BE2C (cell line): ENCODE measurements around the gene YPEL1.
"Not testable (repeated sequence)": the region's sequence is repeated elsewhere in the genome, so short reads cannot be mapped to it uniquely, and the experiment has no call there.

ENCODE experiments used
- DNase-seq: peaks from one replicate; pipeline ENCODE4 v3.0.0-alpha.2; 2020
- H3K27me3 ChIP-seq: fragments of 250-450 bp; sonication (Bioruptor Pico); 2 replicates; pipeline ENCODE4 v1.5.1; 2020; ENCODE audit warnings: mild to moderate bottlenecking
- H3K36me3 ChIP-seq: fragments of 250-450 bp; sonication (Bioruptor Pico); 2 replicates; pipeline ENCODE4 v1.5.1; 2020; ENCODE audit warnings: mild to moderate bottlenecking
- H3K4me1 ChIP-seq: fragments of 250-450 bp; sonication (Bioruptor Pico); 2 replicates; pipeline ENCODE4 v1.5.1; 2020
- H3K4me3 ChIP-seq: 2 replicates; pipeline ENCODE4 v1.5.1; 2011; ENCODE audit warnings: low read depth, low read length
- H3K9me3 ChIP-seq: fragments of 250-450 bp; sonication (Bioruptor Pico); 2 replicates; pipeline ENCODE4 v1.5.1; 2020
- TF ChIP-seq, protein P1 (sequence below): IDR thresholded peaks from 2 replicates; pipeline ENCODE4 v1.5.1; 2012; ENCODE audit warnings: mild to moderate bottlenecking, low read depth, low read length

Gene YPEL1

DNA sequence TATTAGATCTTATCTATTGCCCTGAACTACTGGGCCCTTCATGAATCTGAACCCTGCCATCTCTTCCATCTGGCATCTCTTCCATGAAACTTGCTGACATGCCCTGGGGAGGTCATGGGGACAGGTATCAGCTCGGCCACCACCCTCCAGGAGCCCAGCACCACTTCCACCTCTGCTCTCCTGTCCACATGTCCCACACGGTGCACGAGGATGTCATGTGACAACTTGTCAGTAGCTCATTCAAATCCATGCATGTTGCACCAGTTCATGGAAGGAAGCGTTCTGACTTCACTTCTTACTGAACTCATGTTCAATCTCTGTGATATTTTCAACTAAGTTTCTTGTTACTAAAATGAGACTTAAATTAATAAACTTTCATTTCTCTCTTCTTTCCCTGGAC lies 16.6 kb downstream of the YPEL1 start:
- H3K4me1 ChIP-seq = no peaks in the 10 kb centered on the region; the same call in 1 of the 2 replicates
- H3K4me3 ChIP-seq = no peak overlapping the region
- no peaks in the 10 kb centered on the region for H3K27me3 ChIP-seq
- TF ChIP-seq, protein P1, sequence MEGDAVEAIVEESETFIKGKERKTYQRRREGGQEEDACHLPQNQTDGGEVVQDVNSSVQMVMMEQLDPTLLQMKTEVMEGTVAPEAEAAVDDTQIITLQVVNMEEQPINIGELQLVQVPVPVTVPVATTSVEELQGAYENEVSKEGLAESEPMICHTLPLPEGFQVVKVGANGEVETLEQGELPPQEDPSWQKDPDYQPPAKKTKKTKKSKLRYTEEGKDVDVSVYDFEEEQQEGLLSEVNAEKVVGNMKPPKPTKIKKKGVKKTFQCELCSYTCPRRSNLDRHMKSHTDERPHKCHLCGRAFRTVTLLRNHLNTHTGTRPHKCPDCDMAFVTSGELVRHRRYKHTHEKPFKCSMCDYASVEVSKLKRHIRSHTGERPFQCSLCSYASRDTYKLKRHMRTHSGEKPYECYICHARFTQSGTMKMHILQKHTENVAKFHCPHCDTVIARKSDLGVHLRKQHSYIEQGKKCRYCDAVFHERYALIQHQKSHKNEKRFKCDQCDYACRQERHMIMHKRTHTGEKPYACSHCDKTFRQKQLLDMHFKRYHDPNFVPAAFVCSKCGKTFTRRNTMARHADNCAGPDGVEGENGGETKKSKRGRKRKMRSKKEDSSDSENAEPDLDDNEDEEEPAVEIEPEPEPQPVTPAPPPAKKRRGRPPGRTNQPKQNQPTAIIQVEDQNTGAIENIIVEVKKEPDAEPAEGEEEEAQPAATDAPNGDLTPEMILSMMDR = no peak
- H3K36me3 ChIP-seq = no peaks in the 10 kb centered on the region
- no peak for DNase-seq
- H3K9me3 ChIP-seq = no peaks in the 10 kb centered on the region

DNA sequence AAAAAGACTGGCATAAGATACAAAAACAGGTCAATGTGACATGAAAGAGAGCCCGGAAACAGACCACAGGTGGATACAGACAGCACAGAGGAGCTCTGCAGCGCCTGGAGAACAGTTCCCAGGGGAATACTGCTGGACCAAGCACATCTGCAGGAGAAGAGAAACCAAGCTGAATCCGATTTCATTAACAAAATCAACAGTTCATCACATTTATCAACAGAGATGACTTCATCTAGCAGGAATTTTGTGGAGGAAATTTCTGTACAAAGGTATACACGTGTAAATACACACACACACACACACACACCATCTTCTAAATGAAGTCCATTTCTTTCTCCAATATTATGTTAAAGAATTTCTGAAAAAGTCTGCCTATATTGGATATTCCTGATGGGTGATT lies 17.1 kb downstream of the YPEL1 start:
- Histone ChIP-seq H3K36me3 (no peaks in the 10 kb centered on the region), H3K9me3 (no peaks in the 10 kb centered on the region), H3K4me3 (no peak overlapping the region), H3K4me1 (no peaks in the 10 kb centered on the region; the same call in 1 of the 2 replicates), H3K27me3 (no peaks in the 10 kb centered on the region)
- no peak for DNase-seq
- TF ChIP-seq, protein P1 = no peak

DNA sequence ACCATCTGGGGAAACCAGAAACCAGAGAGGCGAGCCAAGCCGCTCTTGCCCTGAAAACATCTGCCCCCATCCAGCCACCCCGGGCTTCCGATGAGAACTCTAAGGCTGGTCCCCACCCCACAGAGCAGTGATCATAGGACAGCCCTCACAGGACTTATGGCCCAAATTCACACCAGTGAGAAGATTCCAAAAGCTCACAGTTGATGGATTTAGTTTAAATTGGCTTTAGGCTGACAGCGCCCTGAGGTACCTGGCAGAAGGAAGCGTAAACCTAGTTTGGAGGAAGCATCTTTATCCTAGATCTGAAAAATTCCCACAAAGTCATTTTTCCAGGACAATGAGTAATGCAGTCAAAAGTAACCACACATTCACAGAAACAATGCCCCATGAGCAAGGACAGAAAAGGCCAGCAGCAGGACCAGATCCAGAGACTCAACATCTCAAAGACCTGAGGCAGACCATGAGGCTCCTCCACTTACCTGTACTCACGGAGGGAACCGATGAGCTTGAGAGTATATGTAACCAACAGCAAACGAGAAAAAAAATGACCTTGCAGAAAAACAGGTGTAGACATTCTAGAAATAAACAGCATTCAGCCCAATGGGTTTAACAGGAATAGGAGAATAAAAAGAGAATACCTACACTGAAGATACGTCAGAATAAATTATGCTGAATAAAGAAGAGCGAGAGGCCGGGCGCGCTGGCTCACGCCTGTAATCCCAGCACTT lies 19.0 kb downstream of the YPEL1 start:
- H3K9me3 ChIP-seq, DNase-seq: not testable (repeated sequence)

DNA sequence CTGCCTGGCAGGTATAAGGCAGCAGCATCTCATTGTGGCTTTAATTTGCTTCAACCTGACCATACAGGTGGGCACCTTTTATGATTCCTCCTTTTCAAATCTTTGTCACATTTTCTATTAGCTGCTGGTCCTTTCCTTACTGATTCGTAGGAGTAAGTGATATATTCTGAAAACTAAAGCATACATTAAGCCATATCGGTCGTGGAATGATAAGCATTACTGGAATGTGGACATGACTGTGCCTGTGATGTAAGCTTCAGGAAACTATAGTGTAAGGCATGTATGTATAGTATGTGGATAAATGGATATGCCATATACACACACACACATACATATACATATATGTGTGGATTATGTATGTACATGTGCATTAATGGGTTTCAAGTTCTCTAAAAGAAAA lies 20.8 kb downstream of the YPEL1 start:
- no peak overlapping the region for H3K4me3 ChIP-seq
- TF ChIP-seq, protein P1 = no peak
- H3K4me1 ChIP-seq = no peaks in the 10 kb centered on the region; the same call in 1 of the 2 replicates
- no peaks in the 10 kb centered on the region for H3K27me3 ChIP-seq
- no peaks in the 10 kb centered on the region for H3K36me3 ChIP-seq
- no peak for DNase-seq
- no peaks in the 10 kb centered on the region for H3K9me3 ChIP-seq

More for the DNA sequence above, 19.0 kb downstream of the YPEL1 start:
- not testable (repeated sequence) for H3K36me3 ChIP-seq, H3K27me3 ChIP-seq, H3K4me1 ChIP-seq, H3K4me3 ChIP-seq

DNA sequence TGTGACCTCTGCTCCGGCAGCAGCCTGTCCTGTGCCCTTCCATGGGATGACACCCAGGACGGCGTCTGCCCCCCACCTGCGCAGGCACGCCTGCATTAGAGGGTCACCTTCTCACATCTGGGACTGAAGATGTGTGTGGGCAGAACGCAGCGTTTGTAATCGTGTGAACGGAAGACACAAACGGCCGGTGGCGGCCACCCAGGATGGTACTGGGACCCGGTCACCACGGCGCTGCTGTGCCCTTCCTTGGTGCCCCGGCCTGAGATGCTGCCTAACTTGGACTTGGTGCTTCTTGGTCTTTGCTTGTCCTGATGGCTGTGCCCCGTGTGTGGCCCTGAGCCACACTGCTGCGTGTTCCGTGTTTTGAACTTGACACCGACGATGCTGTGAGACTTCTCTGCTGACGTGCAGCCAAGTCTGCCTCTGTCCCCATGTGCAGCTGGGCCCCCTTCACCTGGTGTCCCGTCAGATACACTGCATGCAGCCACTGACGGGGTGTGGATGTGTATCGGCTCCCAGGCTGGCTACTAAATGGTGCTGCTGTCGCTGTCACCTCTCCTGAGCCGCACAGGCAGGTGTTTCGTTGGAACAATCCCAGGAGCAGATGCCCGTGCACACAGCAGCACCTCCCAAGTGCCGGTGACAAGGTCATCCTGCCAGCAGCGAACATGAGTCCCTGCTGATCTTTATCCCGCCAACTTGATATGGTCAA lies 21.4 kb downstream of the YPEL1 start:
- H3K27me3 ChIP-seq = no peaks in the 10 kb centered on the region
- H3K36me3 ChIP-seq = no peaks in the 10 kb centered on the region
- no peaks in the 10 kb centered on the region; the same call in 1 of the 2 replicates for H3K4me1 ChIP-seq
- TF ChIP-seq, protein P1 = no peak
- no peak for DNase-seq
- no peaks in the 10 kb centered on the region for H3K9me3 ChIP-seq
- no peak overlapping the region for H3K4me3 ChIP-seq

DNA sequence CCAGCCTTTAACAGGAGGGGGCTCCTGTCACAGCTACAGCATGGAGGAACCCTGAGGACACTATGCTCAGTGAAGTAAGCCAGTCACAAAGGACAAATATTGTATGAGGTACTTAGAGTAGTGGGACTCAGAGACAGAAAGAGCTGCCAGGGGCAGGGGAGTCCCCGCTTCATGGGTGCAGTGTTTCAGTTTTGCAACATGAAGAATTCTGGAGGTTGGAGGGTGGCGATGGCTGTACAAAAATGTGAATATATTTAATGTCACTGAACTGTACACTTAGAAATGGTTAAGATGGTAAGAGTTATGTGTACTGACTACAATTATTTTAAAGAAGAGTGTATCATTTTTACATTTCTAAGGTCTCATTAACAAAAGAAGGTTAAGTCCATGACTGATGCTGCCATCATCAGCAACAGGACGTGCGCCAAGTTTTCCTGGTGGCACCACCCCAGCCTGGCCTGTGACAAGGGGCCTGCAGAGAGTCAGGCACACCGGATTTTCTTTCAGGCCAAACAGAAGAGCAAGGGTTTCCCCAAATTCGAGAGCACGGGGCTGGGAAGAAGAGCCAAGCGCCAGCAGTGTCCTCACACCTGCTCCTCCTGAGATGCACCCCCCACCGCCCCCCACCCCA lies 22.1 kb downstream of the YPEL1 start:
- H3K36me3 ChIP-seq = no peaks in the 10 kb centered on the region
- peak overlapping the region; percentile 56 for H3K4me3 ChIP-seq
- TF ChIP-seq, protein P1 = no peak
- no peak for DNase-seq
- H3K27me3 ChIP-seq = no peaks in the 10 kb centered on the region
- H3K9me3 ChIP-seq = no peaks in the 10 kb centered on the region
- H3K4me1 ChIP-seq = no peaks in the 10 kb centered on the region
